ENCODE results near the gene ATG10.
"Not testable (repeated sequence)": the region's sequence is repeated elsewhere in the genome, so short reads cannot be mapped to it uniquely, and the experiment has no call there.

The ATG10 gene

GRCh38 chr5:82115858-82116257 lies 144.0 kb downstream of the ATG10 start:
- no peak for DNase-seq (ENCODE audit: low read depth, low spot score)
- POLR2A ChIA-PET, result no interaction called here
- TF ChIP-seq CTCF (IDR thresholded peaks at IDR 0.05; ENCODE audit: insufficient read depth, low read length, missing control alignments), result no peak
- CTCF ChIA-PET, result no interaction called here
- no peak overlapping the region for H3K4me3 ChIP-seq (ENCODE audit: low read depth, low read length)

GRCh38 chr5:82119889-82120288 lies 148.1 kb downstream of the ATG10 start:
- no peak for TF ChIP-seq CTCF (IDR thresholded peaks at IDR 0.05; ENCODE audit: insufficient read depth, low read length, missing control alignments)
- CTCF ChIA-PET, result no interaction called here
- POLR2A ChIA-PET, result no interaction called here
- no peak overlapping the region for H3K4me3 ChIP-seq (ENCODE audit: low read depth, low read length)
- no peak for DNase-seq (ENCODE audit: low read depth, low spot score)

GRCh38 chr5:82129723-82130285 lies 158.0 kb downstream of the ATG10 start:
- CTCF ChIA-PET, result no interaction called here
- TF ChIP-seq CTCF (IDR thresholded peaks at IDR 0.05; ENCODE audit: insufficient read depth, low read length, missing control alignments), result no peak
- DNase-seq (ENCODE audit: low read depth, low spot score), result no peak
- H3K4me3 ChIP-seq (ENCODE audit: low read depth, low read length), result no peak overlapping the region
- POLR2A ChIA-PET, result no interaction called here

GRCh38 chr5:82130602-82131001 lies 158.8 kb downstream of the ATG10 start:
- ChIA-PET CTCF (no interaction called here), POLR2A (no interaction called here)
- no peak overlapping the region for H3K4me3 ChIP-seq (ENCODE audit: low read depth, low read length)
- no peak for DNase-seq (ENCODE audit: low read depth, low spot score)
- TF ChIP-seq CTCF (IDR thresholded peaks at IDR 0.05; ENCODE audit: insufficient read depth, low read length, missing control alignments), result no peak

GRCh38 chr5:82137205-82137604 lies 165.4 kb downstream of the ATG10 start:
- no peak for DNase-seq (ENCODE audit: low read depth, low spot score)
- no peak for TF ChIP-seq CTCF (IDR thresholded peaks at IDR 0.05; ENCODE audit: insufficient read depth, low read length, missing control alignments)
- ChIA-PET POLR2A (no interaction called here), CTCF (no interaction called here)
- H3K4me3 ChIP-seq (ENCODE audit: low read depth, low read length), result no peak overlapping the region

GRCh38 chr5:82139837-82140236 lies 168.0 kb downstream of the ATG10 start:
- DNase-seq (ENCODE audit: low read depth, low spot score); POLR2A ChIA-PET; CTCF ChIA-PET; H3K4me3 ChIP-seq (ENCODE audit: low read depth, low read length): not testable (repeated sequence)

- ChIA-PET POLR2A (no interaction called here), CTCF (interaction anchor here (1.0 kb wide), 1 partner anchor 8 kb away, joined by 3 read pairs; no protein-coding TSS in a partner anchor)
- H3K4me3 ChIP-seq (ENCODE audit: low read depth, low read length), result no peak overlapping the region
- TF ChIP-seq CTCF (IDR thresholded peaks at IDR 0.05; ENCODE audit: insufficient read depth, low read length, missing control alignments), result no peak
- no peak for DNase-seq (ENCODE audit: low read depth, low spot score)
These were observed 170.5 kb downstream of the ATG10 start for GRCh38 chr5:82142217-82142841.
